Epithelial cell of prostate (primary cell): ENCODE measurements around the gene SH3PXD2A.

Experiments
- DNase-seq: peaks from one replicate; pipeline ENCODE4 v3.0.0-alpha.2; 2011; ENCODE audit warnings: low read depth, low spot score
- H3K27ac ChIP-seq: fragments of 450-650 bp; 2 replicates; pipeline ENCODE4 v1.5.1; 2017; ENCODE audit warnings: mild to moderate bottlenecking

The SH3PXD2A gene

DNA sequence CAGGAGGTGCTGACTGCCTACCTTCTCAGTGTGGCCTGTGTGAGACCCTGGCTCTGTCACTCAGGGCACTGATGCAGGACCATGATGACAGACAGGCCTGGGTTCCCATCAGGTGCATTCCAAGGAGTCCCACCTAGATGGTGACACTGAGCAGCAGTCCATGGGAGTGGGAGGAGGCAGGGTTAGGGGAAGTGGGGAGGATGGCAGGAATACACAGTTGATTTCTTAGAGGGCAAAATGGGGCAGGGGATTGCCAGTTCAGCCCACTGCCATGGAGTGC is 155.0 kb downstream of the SH3PXD2A start:
- DNase-seq: no peak
- H3K27ac ChIP-seq: no peak overlapping the region

DNA sequence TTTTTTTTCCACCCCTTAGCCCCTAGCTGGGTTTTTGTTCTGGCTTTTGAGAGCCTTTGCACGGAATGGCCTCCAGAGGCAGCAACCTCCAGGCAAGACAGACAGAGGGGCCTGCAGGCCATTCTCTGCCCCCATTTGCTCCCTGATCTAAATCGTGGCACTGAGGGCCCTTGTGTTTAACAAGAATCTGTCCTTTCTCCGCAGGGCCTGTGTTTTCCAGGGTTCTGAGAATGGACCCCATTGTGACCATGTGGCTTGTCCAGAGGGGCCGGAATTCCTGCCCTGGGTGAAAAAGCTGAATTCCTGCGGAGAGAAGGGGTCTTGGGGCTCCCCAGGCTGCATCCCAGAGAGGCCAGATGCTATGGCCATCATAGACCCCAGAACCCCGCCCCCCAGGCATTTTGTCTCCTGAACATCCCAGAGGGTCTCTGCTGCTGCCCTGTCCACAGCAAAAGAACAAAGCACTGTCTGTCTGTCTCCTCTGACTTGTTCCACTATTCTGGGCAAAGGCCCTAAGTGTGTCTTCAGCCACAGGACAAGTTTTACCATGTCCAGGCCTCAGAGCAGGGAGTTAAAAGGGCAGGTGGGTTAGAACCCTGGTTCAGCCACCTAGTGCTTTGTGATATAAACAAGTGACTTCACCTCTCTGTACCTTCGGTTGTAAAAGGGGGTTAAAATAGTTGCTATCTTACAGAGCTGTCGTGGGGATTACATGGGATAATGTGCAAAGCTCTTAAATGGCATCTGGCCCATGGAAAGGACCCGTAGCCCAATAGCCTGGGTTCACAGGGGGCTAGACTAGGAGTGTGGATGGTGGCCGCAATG is 155.6 kb downstream of the SH3PXD2A start:
- peak overlapping the region; percentile 87 for H3K27ac ChIP-seq
- DNase-seq: no peak

DNA sequence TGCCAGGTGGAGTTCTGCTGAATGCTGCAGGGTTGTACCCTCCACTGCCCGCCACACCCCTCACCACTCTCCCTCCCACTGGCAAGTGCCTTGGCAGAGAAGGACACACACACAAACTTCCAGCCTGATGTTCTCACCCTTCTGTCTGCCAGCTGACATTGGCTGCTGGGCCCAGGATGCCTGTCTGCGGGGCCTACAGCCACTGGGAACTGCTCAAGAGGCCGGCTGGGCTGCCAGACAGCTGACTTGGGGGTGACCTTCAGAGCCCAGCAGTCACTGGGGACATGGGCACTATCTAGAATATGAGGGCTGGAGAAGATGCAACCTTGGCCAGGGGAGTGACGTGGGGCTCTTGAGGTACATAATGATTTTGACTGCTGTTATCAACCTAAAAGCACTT is 157.1 kb downstream of the SH3PXD2A start:
- no peak for DNase-seq
- peak overlapping the region; percentile 87 for H3K27ac ChIP-seq

DNA sequence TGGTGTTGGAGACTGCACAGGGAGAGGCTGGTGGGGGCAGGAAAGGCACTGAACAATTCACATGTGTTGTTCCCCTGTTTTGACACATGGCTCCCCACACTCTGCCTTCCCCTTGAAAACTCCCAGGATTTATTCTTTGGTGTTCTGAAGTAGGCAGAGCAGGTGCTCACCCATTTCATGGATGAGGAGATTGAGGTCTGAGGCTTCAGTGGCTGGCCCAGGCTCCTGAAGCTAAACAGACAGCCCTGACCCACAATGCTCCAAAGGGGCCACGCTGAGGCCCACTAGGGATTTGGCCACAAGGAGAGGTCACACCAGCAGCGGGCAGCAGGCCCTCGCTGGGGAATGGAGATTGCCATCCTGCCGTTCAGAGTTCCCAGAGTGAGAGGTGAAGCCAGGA is 157.6 kb downstream of the SH3PXD2A start:
- no peak for DNase-seq
- H3K27ac ChIP-seq: peak overlapping the region; percentile 87

DNA sequence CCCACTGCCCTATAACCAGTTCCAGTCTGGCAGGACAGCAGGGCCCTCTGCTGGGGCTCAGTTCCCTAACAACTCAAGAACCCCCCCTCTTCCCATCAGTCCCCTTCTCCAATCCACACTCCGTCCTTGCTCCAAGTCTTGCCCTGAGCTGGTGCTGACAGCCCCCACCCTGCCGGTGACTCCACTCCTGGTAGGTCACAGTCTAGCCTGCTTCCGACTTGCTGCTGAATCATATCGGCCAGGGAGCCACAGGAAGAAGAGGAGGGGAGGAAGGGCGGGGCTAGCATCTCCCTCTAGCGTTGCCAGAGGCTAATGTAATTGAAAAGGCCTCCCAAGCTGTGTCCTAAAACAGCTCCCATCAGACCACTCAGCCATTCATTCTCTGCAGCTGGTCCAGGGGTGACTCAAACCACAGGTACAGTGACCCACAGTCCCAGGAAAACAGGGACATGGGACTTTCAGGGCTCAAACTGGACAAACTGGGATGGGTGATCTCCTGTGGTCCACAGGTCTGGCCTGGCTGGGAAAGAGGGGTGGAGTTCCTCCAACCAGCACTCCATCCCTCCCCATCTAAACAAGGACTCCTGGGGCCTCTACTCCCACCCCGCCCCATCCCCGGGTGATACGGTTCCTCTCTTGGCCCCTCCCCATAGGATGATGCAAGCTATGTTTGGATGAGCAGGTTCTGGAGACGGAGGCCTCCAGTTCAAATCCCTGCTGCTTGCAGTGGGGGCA is 158.8 kb downstream of the SH3PXD2A start:
- peak overlapping the region; percentile 87 for H3K27ac ChIP-seq
- peak; percentile 72 for DNase-seq

DNA sequence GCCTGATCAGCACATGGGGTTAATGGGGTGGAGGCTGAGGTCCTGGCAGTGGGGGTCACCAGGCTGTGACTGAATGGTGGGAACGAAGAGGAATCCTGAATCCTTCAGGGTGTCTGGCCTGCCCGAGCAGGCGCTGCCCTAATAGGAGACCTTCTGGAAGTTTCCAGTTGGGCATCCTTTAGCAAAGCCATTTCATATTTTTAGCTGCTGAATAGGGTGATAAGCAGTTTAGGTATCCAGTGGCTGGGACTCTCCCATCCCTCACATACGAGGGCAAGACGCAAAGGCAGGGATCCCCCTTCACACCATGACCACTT is 159.3 kb downstream of the SH3PXD2A start:
- H3K27ac ChIP-seq: peak overlapping the region; percentile 87
- no peak for DNase-seq

DNA sequence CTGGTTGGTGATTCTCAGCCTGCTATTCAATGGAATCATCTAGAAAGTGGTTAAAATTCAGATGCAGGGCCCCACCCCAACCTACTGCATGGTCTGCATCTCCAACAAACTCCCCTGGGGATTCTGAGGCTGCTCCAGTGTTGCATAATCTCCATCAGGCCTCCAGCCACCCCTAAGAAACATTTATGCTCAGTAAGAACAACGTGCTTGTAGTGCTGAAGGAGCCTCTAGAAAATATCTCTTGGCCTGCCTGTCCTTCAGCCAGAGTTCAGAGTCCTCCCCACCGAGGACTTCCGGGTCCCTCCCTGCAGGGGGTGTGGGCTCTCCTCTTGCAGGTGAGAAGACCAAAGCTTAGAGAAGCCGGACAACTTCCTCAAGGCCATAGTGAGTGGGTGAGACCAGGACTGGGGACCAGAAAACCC is 159.8 kb downstream of the SH3PXD2A start:
- DNase-seq: no peak
- H3K27ac ChIP-seq: peak overlapping the region; percentile 87

DNA sequence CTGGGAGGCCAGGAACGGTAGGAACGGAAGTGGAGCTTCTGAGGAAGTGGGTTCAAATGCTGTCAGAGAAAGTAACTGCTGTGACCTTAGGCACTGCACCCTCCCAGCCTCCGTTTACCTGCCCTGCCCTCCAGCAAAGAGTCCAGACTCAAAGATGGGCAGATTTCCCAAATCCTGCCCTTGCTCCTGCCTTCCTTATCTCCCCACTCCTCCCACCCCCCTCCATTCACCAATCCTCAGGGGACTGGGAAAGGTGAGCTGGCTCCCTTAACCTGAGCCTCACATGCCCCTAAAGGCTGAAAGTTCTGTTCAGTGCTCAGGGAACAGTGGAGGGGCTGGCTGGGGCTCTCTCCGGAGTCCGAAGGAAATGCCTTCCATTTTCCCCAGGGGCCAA is 161.6 kb downstream of the SH3PXD2A start:
- DNase-seq: no peak
- H3K27ac ChIP-seq: no peak overlapping the region

DNA sequence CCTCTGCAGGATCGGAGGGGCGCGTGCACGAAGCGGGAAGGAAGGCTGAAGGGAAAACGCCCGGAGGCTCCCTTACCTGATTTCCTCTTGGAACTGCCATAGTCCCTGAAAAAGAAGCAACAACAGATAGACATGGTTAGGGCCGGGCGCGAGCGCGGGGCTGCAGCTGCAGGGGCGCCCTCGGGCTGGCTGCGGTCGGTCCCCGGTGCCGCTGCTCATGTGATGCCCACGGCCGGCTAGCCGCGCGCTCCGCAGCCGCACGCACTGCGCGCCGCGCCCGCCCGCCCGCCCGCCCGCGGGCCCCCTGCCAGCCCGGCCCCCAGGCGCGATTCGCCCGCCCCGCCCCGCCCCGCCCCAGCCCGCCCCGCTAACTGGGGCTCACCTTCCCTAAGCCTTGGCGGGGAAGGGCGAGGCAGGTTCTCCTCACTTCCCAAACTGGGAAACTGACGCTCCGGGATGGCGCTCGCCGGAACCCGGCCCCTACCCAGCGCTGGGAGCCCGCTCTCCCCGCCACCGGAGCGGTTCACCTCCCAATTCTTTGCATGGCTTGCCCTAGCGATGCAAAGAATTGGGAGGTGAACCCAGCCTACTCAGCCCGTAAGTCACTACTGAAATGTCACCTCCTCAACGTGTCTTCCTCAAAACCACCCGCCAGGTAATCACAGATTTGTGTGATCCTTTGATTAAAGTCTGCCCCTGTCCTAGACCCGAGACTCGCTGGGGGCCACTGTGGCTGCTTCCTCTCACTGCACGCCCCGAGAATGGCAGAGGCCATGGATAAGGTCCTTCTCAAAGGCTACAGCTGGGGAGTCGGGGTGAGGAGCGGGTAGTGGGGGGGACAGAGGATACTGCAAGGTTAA is 162.2 kb downstream of the SH3PXD2A start:
- DNase-seq: no peak
- H3K27ac ChIP-seq: no peak overlapping the region

DNA sequence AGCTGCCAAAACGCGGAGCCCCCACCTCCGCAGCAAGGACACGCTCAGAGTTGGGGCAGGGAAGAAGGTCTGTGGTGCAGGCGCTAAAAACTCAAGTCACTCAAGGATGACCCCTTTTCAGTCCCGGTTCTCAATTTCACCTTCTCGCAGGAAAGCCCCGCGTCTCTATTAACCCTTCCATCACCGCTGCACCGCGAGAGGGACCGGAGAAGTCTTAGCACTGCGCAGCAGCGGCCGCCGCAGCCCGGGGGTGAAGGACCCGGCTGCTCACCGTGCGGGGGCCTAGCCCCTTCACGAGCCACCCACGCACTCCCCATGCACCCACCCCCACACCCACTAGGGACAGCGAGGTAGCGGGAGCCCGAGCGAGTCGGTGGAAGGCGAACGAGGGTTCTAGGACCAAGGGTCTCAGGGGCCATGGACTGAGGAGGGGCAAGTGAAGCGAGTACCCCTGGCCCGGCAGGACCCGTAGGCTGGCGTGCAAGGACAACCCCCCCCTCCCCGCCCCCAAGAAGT is 162.9 kb downstream of the SH3PXD2A start:
- H3K27ac ChIP-seq: no peak overlapping the region
- DNase-seq: no peak

DNA sequence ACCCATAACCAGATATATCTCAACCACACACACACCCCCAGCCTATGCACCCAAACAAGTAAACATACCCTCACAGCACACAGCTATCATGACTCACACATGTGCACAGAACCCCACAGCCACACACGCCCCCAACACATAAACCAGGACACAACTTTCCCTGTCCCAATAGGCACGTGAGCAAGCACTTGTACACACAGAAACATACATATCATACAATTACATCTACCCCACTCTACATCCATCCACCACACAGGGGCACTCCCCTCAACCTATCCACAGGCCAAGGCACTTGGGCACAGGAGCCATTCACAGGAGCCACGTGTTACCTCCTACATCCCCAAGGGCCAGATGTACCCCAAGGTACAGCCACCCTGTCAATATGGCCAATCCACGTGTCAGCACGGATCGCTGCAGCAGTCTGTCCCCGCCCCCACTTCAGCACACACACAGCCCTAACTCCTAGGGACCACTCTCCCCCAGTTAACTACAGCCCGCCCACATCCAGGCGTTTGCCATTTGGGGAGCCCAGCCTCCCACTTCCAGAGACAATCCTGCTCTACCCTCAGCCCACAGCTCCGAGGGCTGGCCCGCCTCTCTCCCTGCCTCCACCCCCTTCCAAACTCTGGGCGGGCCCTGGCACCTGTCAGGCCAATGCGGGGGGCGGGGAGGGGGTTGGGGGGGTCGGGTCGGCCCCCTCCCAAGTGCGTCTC is 163.5 kb downstream of the SH3PXD2A start:
- DNase-seq: no peak
- H3K27ac ChIP-seq: no peak overlapping the region

DNA sequence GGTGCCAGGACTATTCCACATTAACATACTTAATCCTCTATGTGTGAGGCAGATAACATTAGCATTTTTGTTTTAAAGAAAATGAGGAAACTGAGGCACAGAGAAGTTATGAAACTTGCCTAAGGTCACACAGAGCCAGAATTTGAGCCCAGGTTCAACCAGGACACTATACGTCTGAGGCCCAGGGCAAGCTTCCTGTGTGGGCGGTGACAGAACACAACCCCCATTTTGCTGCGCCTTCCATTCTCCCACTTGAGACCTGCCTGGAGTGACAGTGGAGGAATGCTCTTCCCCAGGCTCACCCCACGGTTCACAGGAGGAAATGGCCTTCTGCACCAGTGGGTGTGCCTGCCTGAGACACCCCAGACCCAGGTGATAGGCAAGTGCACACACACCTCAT is 164.1 kb downstream of the SH3PXD2A start:
- H3K27ac ChIP-seq: no peak overlapping the region
- DNase-seq: no peak

DNA sequence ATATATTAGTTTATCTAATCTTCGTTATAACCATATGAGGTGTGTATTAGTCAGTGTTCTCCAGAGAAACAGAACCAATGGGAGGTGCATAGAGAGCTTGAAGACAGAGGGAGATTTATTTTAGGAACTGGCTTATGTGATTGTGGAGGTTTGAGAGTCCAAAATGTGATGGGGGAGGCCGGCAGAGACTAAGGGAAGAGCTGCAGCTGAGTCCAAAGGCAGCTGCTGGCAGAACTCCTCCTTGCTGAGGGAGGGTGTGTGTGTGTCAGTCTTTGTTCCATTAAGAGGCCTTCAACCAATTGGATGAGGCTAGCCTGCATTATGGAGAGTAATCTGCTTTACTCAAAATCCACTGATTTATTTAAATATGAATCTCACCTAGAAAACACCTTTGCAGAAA is 165.1 kb downstream of the SH3PXD2A start:
- DNase-seq: no peak
- no peak overlapping the region for H3K27ac ChIP-seq

DNA sequence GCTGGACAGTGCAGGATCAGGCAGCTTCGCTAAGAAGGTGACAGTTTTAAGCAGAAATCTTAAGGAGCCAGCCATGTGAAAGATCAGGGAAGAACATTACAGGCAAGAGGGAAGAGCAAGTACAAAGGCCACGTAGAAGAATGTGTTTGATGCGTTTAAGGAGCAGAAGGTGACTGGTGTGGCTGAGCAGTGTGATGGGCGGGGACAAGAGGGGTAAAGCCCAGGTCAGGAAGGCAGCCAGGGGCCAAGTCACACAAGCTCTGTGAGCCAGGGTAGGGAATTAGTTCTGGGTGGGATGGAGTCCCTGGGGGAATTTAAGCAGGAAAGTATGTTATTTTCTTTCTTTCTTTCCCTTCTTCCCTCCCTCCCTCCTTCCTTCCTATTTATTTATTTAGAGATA is 166.9 kb downstream of the SH3PXD2A start:
- H3K27ac ChIP-seq: no peak overlapping the region
- DNase-seq: no peak

DNA sequence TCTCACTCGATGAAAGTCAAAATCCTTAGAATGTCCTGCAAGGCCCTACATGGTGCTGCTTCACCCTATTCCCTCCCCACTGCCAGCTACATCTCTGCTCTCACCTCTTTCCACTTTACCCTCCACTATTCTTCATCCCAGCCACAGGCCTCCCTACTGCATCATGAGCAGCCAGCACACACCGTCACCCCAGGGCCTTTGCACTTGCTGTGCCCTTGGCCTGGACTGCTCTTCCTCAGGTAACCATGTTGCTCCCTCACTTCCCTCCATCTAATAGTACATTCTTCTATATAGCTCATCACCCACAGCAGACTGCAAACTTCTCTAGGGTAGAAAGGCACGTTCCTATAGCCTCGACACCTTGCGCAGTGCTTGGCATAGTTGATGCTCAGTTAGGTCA is 167.7 kb downstream of the SH3PXD2A start:
- no peak overlapping the region for H3K27ac ChIP-seq
- no peak for DNase-seq

DNA sequence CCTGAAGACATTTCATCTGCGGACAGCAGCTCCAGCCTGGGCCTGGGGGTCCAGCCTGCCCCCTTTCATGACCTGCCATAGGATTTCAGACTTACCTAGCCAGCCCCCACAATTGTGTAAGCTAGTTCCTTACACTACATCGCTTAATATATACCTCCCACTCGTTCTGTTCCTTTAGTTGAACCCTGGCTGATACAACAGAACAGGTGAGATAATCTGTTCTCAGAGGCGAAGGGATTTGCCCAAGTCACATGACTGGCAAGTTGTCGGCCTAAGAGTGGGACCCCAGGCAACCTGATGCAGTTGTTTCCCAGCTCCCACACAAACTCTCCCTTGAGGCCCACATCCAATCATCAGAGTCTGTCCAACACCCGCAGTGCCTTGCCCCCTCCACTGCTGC is 168.2 kb downstream of the SH3PXD2A start:
- H3K27ac ChIP-seq: no peak overlapping the region
- DNase-seq: no peak

DNA sequence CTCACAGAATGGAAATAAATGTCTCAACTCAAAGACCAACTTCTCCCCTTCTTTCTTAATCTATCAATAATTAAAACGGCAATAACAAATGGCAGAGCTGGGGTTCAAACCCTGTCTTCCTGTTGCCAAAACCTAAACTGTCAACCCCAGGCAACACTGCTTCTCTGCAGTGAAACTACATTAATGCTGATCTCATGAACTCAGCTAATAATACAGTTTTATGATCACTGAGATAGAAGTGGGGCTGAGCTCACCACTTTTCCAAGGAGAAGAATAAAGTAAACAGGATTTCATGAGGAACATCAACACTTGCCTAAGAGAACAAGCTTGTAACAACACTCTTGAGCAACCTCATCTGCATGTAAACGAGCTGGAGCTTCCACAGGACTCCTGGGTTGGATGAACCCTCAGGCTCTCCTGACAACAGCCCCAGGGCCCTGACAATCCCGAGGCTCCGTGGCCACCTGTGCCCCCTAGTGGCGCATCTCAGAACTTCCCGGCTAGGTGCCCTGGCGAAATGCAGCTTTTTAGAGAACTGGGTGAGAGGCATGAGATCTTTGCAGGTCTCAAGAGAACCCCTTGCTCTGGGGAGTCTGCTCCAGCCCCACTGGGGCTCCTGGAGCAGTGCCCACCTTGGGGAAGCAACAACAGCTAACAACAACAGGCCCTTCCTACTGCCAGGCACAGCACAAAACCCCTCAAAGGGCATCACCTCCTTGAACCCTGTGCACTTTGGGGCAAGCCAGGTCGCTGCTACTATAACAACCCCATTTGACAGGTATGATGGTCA is 169.3 kb downstream of the SH3PXD2A start:
- H3K27ac ChIP-seq: no peak overlapping the region
- no peak for DNase-seq

DNA sequence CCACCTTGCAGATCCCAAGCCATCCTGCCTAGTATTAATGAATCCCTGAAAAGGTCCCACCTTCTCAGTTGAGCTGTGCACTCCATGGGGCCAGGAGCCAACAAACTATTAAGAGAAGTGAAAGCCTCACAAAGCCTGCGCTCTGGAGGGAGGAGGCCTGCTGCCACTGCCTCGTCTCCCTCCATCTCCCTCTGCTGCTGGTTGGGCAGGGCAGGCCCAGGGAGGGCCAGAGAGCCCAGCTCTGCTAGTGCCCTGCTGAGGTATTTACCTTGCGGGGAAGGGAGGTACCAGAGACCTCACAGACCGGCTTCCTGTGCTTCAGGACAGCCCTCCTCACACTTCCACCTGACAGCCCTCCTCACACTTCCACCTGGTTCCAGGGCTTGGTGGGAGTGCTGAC is 171.5 kb downstream of the SH3PXD2A start:
- no peak overlapping the region for H3K27ac ChIP-seq
- DNase-seq: no peak

DNA sequence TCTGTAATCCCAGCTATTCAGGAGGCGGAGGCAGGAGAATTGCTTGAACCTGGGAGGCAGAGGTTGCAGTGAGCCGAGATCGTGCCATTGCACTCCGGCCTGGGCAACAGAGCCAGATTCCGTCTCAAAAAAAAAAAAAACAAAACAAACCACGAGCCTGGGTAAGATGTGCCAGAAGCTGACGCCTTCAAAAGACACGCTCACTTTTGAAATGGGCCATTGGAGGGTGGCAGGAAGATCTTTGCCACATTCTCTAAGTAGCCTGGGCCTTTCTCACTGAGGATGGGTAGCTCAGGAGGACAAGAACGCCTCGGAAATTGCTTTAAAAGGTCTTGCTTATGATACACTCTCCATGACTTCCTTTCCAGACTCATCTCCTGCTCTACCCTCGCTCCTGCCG is 172.7 kb downstream of the SH3PXD2A start:
- no peak for DNase-seq
- no peak overlapping the region for H3K27ac ChIP-seq
